A549 treated with AZD9567 at 1 μM for 4 hours (cell line): ENCODE measurements around the gene RETNLB. TPM values are rescaled to one million over a fixed set of nuclear protein-coding genes. Genes with fewer than 3 reads are reported as not detected.

Experiments
- total RNA-seq: library from RNA; stranded (reverse); fragments of 200-300 nt; extraction: Qiagen RNA extraction; gene quantifications from 5 replicates; pipeline ENCODE4 v1.2.3, GENCODE V29; 2022; ENCODE audit not compliant: insufficient read depth

The RETNLB gene, protein sequence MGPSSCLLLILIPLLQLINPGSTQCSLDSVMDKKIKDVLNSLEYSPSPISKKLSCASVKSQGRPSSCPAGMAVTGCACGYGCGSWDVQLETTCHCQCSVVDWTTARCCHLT
- total RNA-seq, result not detected in 5 replicates

DNA sequence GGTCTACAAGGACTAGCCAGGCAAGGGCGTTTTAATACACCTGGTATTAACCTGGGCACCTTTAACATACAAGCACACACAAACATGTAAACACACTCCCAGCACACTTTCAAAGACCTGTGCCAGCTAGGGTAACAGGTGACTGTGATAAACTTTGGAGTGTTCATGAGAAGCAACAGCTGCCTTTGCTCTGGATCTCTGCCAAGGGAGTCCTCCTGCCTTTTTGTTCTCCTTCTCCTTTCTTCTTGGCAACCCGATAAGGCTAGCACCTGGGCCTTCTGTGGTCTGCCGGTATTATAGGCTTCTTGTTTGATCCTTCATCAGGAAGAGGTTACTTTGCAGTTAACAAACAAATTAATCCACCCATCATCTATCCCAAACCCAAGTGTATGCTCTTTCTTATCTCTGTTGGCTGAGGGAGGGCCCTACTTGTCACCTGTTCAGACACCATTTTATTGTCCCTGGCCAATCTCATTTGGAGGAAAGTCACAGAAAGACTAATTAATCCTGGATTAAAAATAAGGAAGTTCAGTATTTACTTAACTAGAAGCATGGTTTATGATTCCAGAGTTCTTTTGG is at the start of gene RETNLB:
RETNLB (minus strand) TSS at position 7 of the 579 bp plus-strand sequence. CDS start 225 bp downstream, outside the sequence.

Other genes with a start within 250 kb of the RETNLB start
- gene MYH15, start 246.8 kb downstream of the RETNLB start, total RNA-seq, result 0.07 to 0.15 TPM (median 0.13 TPM) in 4 of 5 replicates, not detected in the other
- 14.9 to 21.7 TPM (median 20.2 TPM) in 5 replicates for gene CIP2A, start 168.0 kb downstream of the RETNLB start, total RNA-seq
- gene DZIP3, start 167.7 kb downstream of the RETNLB start, total RNA-seq, result 3.9 to 5.3 TPM (median 4.6 TPM) in 5 replicates
- not detected in 5 replicates for gene TRAT1, start 65.4 kb upstream of the RETNLB start, total RNA-seq
- gene GUCA1C, start 196.5 kb upstream of the RETNLB start, total RNA-seq, result not detected in 5 replicates